ENCODE results near the gene TEAD4. TPM values are rescaled to one million over a fixed set of nuclear protein-coding genes. Genes with fewer than 3 reads are reported as not detected.

The TEAD4 gene
- total RNA-seq, 1 donor from 2014 or later = 14.2 TPM

DNA sequence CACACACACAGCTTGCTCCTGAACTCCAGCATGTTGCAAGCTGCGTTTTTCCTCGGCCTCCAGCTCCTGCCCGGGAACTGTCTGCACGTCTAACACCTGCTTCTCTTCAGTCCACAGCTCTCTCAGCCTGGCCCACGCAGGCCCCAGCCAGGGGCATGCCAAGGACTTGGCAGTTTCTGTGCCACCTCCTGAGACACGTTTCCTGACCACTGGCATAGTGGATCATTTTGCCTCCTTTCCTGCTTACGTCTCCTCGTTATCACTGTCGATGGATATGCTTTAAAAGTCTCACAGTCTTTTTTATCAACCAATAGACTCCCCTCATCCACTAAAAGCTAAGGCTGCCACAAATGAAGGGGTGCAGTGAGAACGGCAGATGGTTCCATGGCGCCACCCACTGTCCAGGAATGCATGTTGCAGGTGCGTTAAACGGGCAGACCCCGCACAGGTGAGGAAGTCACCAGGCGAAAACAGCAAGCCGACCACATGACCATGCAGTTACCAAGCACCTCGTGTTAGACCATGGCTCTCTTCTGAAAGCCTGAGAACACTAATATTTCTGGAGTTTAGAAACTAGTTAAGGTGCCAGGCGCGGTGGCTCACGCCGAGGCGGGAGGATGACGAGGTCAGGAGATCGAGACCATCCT is 14.7 kb upstream of the TEAD4 start:
- Mint-ChIP-seq H3K4me3 (peak overlapping the region; percentile 23), H3K36me3 (ENCODE audit: low read depth) (no peaks in the 10 kb centered on the region), H3K9me3 (no peaks in the 10 kb centered on the region), H3K27me3 (peaks cover 5% of the 10 kb centered on the region), H3K27ac (no peak overlapping the region), H3K4me1 (peaks cover 4% of the 10 kb centered on the region)
- peak; percentile 88 for DNase-seq
- intact Hi-C loops (cut with micrococcal nuclease) = loop anchor here (1.0 kb wide), 2 partner anchors 59 to 91 kb away; no protein-coding TSS in a partner anchor

DNA sequence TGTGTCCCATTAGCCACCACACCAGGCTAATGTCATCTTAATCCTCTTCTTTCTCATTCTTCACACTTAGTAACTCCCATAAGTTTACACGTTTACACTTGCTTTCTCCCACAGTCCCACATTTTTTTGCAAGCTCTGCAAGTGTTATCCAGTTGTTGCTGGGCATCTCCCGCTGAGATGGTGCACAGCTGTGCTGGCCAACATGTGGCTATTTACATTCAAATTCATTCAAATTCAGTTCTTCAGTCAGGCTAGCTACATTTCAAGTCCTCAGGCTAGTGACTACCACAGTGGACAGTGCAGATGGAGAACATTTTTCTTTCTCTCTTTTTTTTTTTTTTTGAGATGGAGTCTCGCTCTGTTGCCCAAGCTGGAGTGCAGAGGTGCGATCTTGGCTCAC is 9.8 kb upstream of the TEAD4 start:
- Mint-ChIP-seq H3K27ac (no peak overlapping the region), H3K4me3 (no peak overlapping the region), H3K27me3 (peaks cover 9% of the 10 kb centered on the region), H3K36me3 (ENCODE audit: low read depth) (no peaks in the 10 kb centered on the region), H3K4me1 (peaks cover 4% of the 10 kb centered on the region), H3K9me3 (no peaks in the 10 kb centered on the region)
- DNase-seq = no peak
- intact Hi-C loops (cut with micrococcal nuclease) = no loop called here

DNA sequence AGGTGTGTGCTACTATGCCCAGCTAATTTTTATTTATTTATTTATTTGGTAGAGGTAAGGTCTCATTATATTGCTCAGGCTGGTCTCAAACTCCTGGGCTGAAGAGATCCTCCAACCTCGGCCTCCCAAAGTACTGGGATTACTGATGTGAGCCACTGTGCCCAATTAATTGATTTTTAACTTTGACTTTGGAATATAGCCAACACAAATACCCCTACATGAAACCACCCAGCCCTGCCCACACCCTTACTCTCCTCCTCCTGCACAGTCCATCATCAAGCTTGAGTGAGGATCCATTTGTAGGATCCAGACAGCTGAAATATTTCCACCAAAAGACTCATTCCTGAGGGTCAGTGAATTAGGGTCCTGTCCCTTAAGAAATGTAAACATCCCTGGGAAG is 3.3 kb upstream of the TEAD4 start:
- no peak overlapping the region for H3K27ac Mint-ChIP-seq
- intact Hi-C loops (cut with micrococcal nuclease) = no loop called here

DNA sequence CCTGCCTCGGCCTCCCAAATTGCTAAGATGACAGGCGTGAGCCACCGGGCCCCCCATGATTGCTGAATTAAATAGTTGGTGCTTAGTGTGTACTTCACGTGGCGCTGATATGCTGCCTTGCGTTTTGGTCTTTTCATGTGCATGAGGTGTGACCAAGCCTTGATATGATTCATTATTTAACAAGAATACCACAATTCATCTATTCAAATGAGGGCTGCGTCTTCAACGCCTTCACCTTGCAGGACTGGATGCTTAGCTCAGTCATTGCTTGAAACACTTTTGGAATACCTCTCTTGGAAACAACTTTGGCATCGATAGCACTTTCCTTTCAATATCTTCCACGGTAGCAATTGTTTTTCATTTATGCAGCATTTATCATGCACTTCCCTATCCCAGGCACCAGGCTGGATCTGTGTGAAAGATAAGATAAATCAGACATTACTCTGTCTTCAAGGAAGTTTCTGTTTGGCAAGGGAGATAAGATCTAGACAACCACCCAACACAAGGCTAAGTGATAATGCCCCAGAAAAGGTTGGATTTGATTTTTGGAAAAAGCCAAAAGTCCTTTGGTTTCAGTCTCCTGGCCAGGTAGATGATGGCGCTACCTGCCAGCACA is 1.3 kb upstream of the TEAD4 start:
- H3K9me3 Mint-ChIP-seq = no peaks in the 10 kb centered on the region
- intact Hi-C loops (cut with micrococcal nuclease) = no loop called here

More for the DNA sequence above, 3.3 kb upstream of the TEAD4 start:
- Mint-ChIP-seq H3K4me1 (peaks cover 13% of the 10 kb centered on the region), H3K4me3 (no peak overlapping the region), H3K9me3 (no peaks in the 10 kb centered on the region), H3K36me3 (ENCODE audit: low read depth) (peaks cover 1% of the 10 kb centered on the region), H3K27me3 (peaks cover 40% of the 10 kb centered on the region)
- no peak for DNase-seq

DNA sequence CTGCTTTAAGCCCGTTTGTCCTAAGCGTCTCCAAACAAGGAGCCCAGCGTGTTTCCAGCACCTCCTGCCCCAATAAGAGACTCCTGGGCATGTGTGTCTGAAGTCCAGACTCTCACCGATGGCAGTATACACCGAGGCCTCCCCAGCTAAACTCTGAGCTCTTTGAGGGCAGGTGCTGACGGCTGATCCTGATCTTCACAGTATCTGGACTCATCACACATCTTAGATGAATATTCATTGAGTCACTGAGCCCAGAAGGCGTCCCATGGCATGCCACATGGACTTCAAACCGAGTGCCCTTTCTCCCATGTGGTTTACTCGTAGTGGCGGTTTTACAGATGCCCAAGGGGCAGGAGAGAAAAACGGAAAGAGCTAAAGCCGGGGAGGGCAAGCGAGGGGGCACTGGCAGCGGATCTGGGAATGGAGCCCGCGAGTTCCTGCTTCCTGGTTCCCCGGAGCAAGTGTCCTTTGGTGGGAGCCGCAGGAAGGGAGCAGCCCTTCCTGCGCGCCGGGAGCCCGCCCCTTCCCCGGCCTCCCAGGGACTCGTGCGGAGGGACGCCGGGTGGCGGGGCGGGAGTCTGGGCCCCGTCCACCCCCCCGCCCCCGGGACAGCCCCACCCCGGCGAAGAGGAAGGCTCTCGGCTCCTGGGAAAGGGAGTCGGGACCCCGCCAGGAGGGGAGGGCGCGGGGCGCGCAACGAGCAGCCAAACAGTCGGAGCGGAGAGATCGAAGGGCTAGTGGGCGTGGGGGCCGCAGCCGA is 585 bp upstream of the TEAD4 start:
- peaks cover 13% of the 10 kb centered on the region for H3K4me1 Mint-ChIP-seq
- DNase-seq = no peak
- H3K27me3 Mint-ChIP-seq = peaks cover 57% of the 10 kb centered on the region
- intact Hi-C loops (cut with micrococcal nuclease) = no loop called here
- peak overlapping the region; percentile 85 for H3K27ac Mint-ChIP-seq
- H3K36me3 Mint-ChIP-seq (ENCODE audit: low read depth) = peaks cover 1% of the 10 kb centered on the region
- peak overlapping the region; percentile 86 for H3K4me3 Mint-ChIP-seq
- H3K9me3 Mint-ChIP-seq = no peaks in the 10 kb centered on the region

More for the DNA sequence above, 1.3 kb upstream of the TEAD4 start:
- H3K4me3 Mint-ChIP-seq = peak overlapping the region; percentile 86
- H3K27me3 Mint-ChIP-seq = peaks cover 52% of the 10 kb centered on the region
- DNase-seq = no peak
- H3K4me1 Mint-ChIP-seq = peaks cover 13% of the 10 kb centered on the region
- no peak overlapping the region for H3K27ac Mint-ChIP-seq
- H3K36me3 Mint-ChIP-seq (ENCODE audit: low read depth) = peaks cover 1% of the 10 kb centered on the region

DNA sequence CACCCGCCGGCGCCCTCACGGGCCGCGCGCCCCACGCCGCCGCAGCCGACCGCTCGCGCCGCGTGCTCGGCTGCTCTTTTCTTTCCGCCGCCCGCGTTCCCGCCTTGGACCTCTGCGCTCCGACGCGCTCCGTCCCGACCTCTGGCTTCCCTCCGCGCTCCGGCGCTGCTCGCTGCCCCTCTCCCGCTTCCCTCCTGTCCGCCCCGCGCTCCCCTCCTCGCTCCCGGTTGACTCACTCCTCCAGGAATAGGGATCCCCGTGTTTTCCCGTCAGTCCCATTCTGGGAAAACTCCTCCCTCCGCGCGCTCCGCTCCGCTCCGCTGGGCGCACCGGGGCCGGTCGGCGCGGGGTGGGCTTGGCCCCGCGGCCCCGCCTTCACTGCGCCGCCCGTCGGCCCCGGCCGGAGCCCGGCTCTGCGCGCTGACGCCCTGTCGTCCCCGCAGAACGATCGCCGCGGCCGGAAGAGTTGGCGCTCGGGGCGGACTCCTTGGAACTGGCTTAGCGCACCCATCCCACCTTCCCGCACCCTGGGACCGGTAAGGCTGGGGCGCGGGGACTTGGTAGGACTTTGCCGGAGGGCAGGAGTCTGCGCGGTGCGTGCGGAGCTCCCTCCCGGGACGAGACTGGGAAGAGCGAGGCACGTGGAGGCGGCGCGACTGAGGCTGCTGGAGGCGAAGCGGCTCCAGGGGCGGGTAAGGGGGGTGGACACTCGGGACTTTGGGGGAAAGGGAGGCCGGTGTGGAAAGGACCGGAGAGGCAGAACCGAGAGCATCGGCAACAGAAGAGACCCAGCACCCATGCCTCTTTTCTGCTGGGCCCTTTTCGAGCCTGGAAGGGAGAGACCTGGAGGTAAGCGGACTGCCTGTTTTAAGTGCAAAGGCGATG is 550 bp downstream of the TEAD4 start:
- peak; percentile 71 for DNase-seq
- intact Hi-C loops (cut with micrococcal nuclease) = no loop called here
- peaks cover 59% of the 10 kb centered on the region for H3K27me3 Mint-ChIP-seq
- peak overlapping the region; percentile 48 for H3K27ac Mint-ChIP-seq
- H3K4me1 Mint-ChIP-seq = peaks cover 13% of the 10 kb centered on the region
- H3K9me3 Mint-ChIP-seq = no peaks in the 10 kb centered on the region
- H3K4me3 Mint-ChIP-seq = peak overlapping the region; percentile 86
- peaks cover 1% of the 10 kb centered on the region for H3K36me3 Mint-ChIP-seq (ENCODE audit: low read depth)

DNA sequence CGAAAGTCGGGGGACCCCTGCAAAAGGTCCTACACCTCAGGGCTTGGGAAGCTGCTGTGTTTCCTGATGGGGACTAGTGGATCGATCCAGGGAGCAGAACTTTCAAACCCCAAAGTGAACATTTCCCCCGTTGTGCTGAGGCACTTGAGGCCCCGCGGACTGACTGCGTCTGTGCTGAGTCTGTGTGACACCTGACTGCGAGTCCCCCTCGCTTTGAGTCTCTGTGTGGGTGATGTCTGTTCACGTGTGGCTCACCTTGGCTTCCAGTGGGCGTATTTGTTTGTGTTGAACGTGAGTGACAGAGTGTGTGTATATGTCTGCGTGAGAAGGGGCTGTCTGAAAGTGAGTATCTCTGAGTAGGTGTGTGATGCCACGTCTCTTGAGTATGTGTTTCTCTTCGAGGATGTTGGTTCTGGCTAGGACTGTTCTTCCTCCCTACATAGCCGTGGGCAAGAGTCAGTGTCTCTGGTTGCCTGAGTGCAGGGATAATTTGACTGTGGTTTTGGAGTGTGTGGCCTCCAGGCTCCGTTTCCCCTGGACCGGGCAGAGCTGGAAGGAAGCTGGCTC is 1.3 kb downstream of the TEAD4 start:
- DNase-seq = peak; percentile 59

DNA sequence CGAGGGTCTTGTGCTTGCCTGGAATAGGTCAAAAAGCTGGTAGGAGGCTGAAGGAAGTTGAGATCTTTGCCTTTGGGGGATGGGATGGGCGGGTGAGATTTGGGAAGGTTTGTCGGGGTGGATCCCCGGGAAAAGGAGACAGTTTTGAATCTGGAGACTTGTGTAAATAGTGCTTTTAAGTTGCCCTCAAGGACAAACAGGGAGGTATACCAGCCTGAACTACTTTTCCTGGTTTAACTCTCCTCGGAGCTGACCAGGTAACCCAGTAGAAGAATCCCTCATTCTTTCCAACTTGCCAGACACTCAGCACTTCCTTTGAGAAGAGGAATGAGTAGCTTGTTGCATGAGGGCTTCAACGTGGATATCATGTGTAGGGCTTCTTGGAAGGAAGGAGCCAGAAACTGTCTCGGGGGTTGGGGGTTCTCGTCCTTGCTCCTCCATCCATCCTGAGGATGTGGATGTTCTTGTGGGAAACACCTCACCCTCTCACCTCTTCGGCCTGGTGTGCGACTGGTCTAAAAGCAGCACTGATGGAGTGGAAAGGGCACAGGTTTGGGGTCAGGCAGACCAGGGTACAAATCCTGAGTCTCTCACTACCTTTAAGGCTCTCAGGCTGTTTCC is 1.9 kb downstream of the TEAD4 start:
- Mint-ChIP-seq H3K27me3 (peaks cover 59% of the 10 kb centered on the region), H3K9me3 (no peaks in the 10 kb centered on the region), H3K4me3 (peak overlapping the region; percentile 86), H3K27ac (no peak overlapping the region), H3K36me3 (ENCODE audit: low read depth) (peaks cover 1% of the 10 kb centered on the region), H3K4me1 (peaks cover 13% of the 10 kb centered on the region)
- intact Hi-C loops (cut with micrococcal nuclease) = no loop called here
- no peak for DNase-seq

More for the DNA sequence above, 1.3 kb downstream of the TEAD4 start:
- Mint-ChIP-seq H3K36me3 (ENCODE audit: low read depth) (peaks cover 1% of the 10 kb centered on the region), H3K4me1 (peaks cover 13% of the 10 kb centered on the region), H3K27ac (peak overlapping the region; percentile 21), H3K27me3 (peaks cover 59% of the 10 kb centered on the region), H3K4me3 (peak overlapping the region; percentile 86), H3K9me3 (no peaks in the 10 kb centered on the region)
- intact Hi-C loops (cut with micrococcal nuclease) = no loop called here

DNA sequence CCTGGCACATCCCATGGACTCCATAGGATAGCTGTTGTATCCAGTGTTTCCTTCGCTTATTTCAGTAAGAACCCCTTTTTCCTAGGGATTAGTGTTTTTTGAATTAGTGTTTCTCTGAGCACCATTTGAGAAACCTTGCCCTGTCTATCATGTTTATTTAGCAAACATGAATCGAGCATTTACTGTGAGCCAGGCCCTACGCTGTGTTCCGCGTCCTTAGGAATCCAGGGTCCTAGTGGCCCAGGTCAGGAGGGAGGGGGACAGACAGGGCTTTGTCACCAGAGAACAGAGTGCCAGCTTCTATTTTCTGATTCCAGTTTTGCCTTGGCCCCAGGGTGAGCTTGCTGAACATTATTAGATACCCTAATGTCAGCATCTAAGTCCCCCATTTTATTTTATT is 2.5 kb downstream of the TEAD4 start:
- peaks cover 1% of the 10 kb centered on the region for H3K36me3 Mint-ChIP-seq (ENCODE audit: low read depth)
- H3K4me3 Mint-ChIP-seq = no peak overlapping the region
- H3K4me1 Mint-ChIP-seq = peaks cover 13% of the 10 kb centered on the region
- no peak overlapping the region for H3K27ac Mint-ChIP-seq
- no peak for DNase-seq
- intact Hi-C loops (cut with micrococcal nuclease) = no loop called here
- H3K9me3 Mint-ChIP-seq = no peaks in the 10 kb centered on the region
- peaks cover 53% of the 10 kb centered on the region for H3K27me3 Mint-ChIP-seq

DNA sequence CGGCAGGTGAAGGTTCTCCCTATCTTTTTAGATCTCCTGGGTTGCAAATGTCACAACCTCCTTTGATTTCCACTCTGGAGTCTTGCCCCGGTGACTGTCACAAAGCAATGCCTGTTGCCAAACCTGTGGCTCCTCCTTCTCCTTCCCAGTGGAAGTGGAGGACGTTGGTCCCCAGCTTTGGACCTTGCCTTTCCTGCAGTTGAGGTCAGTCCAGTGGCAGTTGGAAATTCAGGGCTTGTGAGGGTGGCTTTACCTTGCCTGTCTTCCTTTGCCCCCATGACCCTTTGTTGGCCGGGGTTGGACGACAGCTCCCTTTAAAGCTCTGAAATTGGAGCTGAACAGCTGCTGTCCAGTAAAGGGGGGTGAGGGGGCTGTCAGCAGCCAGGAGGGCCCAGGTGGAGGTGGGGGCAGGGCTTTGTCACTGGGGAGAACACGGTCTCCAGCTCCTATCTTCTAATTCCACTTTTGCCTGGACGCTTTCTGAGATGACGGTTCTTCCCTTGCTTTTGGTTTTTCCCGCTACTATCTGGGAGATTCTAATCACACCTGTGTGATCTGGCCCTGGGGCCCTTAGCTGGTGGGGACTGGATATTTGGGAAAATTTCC is 4.1 kb downstream of the TEAD4 start:
- Mint-ChIP-seq H3K9me3 (no peaks in the 10 kb centered on the region), H3K27ac (no peak overlapping the region), H3K4me3 (no peak overlapping the region), H3K4me1 (peaks cover 10% of the 10 kb centered on the region), H3K27me3 (peaks cover 40% of the 10 kb centered on the region), H3K36me3 (ENCODE audit: low read depth) (peaks cover 1% of the 10 kb centered on the region)
- intact Hi-C loops (cut with micrococcal nuclease) = no loop called here
- no peak for DNase-seq

DNA sequence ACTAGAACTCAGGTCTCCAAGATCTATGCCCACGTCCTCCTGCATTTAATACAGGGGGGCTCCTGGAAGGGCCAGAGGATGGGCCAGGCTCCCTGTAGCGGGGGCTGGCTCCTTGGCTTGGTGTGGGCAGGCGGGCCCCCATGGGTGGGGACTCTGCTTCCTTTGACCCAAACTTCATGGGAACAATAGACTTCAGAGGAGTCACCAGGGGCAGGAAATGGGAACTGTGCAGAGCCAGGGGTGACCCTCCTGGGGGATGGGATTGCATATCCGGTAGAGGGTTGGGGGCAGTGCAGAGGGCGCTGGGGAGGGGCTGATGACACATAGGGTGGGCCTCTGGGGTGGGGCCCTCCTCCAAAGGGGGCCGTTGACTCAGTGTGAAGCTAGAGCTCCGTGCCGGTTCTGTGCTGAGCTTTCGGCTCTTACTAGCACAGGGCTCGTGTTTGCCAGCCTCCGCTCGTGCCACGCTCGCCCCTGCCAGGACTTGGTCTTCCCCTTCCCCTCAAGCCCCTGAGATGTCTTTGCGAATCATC is 4.6 kb downstream of the TEAD4 start:
- no peaks in the 10 kb centered on the region for H3K36me3 Mint-ChIP-seq (ENCODE audit: low read depth)
- intact Hi-C loops (cut with micrococcal nuclease) = no loop called here
- peaks cover 36% of the 10 kb centered on the region for H3K27me3 Mint-ChIP-seq
- DNase-seq = no peak
- peaks cover 6% of the 10 kb centered on the region for H3K4me1 Mint-ChIP-seq
- H3K9me3 Mint-ChIP-seq = no peaks in the 10 kb centered on the region
- no peak overlapping the region for H3K27ac Mint-ChIP-seq
- no peak overlapping the region for H3K4me3 Mint-ChIP-seq

DNA sequence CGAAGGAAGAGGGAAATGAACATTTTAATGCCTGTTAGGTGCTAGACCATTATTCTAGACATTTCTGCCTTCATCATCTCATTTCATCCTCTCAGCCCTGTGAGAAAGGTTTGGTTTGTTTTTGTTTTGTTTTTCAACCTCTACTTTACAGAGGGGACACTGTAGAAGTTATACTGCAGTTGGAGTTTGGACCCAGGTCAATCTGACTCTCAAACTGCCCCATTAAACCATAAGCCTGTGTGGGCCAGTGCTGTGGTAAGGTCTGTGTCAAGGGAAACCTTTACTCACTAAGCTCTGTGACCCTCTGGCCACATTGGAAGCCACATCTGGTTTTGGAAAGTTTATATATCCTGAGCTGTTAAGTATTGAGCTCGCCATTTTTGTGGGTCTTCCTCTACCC is 8.5 kb downstream of the TEAD4 start:
- peaks cover 12% of the 10 kb centered on the region for H3K27me3 Mint-ChIP-seq
- H3K27ac Mint-ChIP-seq = no peak overlapping the region
- DNase-seq = no peak
- H3K4me1 Mint-ChIP-seq = no peaks in the 10 kb centered on the region
- intact Hi-C loops (cut with micrococcal nuclease) = no loop called here
- H3K36me3 Mint-ChIP-seq (ENCODE audit: low read depth) = no peaks in the 10 kb centered on the region
- H3K9me3 Mint-ChIP-seq = no peaks in the 10 kb centered on the region
- no peak overlapping the region for H3K4me3 Mint-ChIP-seq
